T-helper 1 cell (primary cell): Measurements from ENCODE around the gene SLC7A6.

Source experiments
- DNase-seq, 5 donors: peaks; one replicate each; pipeline ENCODE4 v3.0.0-alpha.2; 2012 to 2020

SLC7A6 gene

DNA sequence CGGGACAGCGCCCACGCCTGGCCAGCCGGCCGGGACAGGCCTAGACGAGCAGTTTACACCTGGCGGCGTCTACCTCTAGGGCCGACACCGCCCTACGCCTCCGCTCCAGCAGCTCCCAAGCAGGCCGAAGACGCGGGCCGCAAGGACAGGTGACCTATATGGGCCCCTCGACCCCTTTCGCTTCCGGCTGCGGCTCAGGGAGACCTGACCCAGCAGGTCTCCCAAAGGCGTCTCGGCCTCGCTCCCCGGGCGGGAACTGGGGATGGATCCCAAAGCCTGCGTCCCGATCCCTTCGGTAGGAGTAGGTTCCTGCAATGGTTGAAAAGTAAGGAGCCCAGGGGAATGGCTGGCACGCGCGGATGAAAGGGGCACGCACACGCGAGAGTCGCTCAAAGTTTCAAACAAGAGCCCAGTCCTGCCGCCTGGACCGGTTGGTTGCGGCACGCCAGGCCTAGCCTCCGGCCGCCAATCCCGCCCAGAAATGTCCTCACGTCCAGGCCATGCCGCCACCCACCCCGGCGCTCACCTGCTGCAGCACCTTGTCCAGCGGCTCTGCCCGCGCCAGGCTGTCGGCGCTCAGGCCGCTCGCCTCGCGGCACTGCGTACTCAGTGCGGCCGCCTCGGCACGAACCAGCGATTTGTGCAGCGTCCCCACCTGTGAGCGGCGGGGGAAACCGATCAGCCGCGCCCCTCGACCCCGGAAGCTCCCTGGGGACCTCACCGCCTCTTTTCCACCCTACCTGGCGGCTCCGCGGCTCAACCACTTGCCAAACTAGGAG, 29.0 kb upstream of the SLC7A6 start:
- DNase-seq, result peak in 1 of 5 donors; percentile 16

DNA sequence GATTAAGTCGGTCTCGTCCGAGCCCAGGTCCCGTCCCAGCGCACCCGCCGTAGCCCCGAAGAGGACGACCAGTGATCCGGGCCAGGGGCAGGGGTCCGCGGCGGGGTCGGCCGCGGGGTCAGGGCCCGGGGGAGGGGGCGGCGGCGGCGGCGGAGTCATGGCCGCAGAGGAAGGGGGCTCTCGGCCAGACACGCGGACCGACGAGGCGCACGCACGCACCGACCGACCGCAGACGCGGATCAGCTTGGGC, 28.5 kb upstream of the SLC7A6 start, which contains the start of gene ESRP2:
TSS of gene ESRP2 (minus strand) at position 241 of the 250 bp plus-strand sequence. CDS start at position 159, 82 bp downstream.
- DNase-seq, result no peak

DNA sequence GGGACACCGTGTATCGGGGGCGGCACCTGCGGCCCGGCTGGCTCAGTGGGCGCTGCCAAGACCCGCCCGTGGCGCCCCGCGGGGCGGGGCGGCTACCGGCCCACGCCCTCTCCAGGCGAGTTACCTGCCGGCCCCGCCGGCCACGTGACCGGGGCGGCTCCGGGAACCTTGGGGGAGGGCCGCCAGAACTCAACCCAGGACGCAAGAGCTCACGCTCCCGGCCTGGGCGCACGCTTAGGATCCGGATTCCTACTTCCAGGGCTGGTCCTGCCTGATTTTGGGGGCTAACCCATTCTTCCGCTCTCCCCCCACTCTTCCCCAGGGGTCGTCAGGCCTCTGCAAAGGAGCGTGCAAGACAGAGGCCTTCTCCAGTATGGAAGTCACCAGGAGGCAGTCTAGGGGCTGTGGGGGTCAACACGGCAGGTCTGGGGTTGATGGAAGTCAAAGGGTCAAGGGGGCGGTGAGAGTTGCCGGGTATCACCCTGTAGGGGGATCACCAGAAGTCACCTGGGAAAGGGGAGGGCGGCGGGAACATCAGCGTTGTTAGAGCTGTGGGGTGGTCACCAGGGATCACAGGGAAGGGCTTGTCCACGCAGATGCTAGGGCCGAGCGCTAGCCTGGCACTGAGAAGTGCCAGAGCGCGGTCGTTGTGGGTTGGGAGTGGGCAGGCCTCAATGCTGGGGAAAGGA, 28.0 kb upstream of the SLC7A6 start:
- peak in 4 of 5 donors; percentile 39 to 63 (median 45) for DNase-seq

DNA sequence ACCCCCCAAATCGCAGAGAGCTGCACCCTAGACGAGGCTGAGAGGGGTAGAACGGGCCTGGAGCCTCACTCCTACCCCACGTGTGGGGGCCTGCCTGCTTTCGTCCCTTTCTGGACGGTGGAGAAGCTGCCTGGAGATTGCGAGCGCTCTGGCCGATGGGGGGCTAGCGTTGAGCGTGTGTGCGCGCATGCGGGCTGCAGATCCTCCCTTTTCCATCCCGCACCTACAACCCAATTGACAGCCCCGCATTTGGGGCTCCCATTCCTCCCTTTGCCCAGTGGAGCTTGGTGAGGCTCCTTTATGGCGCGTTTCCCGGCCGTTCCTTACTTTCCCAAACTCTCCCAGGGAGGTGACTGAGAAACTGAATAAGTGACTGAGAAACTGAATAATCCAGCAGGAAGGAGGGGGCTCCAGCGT, 27.5 kb upstream of the SLC7A6 start:
- DNase-seq, result no peak

DNA sequence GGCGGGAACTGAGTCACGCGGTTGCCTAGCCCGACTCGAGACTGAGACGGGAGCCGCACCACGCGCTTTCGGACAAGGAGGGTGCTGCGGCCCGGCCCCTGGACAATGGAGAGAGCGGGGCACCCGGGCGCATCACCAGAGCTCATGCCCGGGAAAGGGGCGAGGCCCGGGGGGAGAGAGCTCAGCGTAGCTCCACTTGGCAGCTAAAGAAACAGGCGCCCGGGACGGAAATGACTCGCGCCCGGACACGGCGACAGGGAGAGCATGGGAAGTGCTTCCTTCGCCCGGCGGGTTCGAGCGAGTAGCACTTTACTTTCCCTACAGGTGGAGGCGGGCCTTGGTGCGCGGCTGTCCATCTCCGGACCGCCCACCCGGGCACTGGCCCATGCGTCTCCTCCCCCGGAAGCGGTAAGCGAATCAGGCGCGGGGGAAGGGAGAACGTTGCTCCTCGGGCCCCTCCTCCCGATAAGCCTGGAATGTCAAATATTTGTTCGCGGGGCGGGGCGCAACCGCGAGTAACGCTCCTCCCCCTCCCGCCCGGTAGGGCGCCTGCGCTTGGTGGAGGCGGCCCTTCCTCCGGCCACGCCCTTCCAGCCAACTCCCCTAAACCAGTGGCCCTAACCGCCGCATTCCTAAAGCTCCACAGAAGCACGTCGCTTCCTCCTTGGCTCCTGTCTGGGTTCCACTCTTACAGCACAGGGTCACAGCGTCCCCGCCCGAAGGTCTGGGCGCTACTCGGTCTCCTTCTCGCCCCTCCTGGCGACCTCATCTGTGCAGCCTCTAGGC, 26.9 kb upstream of the SLC7A6 start:
- DNase-seq, result peak; percentile 78 to 89 (median 84)

DNA sequence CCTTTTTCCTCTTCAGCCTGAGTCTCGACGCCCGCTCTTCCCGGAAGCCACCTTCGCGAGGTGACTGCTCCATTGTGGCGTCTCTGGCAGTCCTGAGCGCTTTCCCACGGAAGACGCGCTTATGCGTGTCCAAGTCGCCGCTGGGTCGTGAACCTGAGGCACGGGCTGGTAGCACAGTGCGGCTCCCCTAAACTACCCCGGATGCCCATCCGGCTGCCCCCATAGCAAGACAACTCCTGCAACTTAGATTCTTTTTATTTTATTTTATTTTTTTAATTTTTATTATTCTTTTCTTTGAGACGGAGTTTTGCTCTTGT, 26.3 kb upstream of the SLC7A6 start:
- no peak for DNase-seq

DNA sequence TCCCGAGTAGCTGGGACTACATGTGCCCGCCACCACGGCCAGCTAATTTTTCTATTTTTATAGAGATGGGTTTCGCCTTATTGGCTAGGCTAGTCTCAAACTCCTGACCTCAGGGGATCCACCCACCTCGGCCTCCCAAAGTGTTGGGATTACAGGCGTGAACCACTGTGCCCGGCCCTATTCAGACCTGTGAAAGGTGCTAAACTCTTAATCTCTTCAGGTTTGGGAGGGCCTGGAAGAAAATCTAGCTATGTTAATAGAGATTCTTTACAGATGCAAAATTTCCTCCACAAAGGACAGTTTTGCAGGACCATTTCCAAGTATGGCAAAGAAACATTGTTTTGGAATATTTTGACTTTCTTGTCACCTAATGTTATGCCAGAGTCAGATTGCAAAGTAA, 22.2 kb upstream of the SLC7A6 start:
- no peak for DNase-seq

DNA sequence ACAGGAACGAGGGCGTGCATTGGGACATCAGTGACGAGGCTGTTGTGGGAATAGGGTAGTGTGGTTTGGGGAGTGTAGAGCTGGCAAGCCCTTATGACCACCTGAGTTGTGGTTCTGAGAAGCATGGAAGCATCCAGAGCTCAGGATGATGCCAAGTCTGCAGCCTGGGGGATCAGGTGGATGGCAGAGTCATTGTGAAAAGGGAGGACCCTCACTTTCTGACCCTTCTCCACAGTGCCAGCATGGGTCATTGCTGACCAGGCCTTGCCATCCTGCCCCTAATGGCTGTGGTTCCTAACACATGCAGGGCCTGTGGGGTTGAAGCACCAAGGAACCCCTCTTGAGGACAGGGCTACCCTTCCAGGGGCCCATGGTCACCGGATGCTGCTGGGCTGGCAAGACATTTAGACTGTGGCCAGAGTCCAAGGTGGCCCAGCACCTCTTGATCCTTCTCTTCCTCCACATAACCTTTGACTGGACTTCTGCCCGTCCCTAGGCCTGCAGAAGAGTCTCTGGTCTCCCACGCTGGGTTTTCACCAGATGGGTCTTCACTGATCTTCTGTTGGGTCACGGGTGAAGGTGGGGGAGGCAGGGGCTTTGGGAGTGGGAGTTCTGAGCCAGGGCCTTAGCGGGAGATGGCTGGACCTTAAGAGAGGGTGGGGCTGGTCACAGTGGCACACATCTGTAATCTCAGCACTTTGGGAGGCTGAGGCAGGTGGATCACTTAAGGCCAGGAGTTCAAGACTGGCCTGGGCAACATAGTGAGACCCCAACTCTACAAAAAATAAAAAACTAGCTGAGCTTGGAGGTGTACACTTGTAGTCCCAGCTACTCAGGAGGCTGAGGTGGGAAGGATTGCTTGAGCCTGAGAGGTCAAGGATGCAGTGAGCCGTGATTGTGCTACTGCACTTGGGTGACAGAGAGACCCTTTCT, 21.1 kb upstream of the SLC7A6 start:
- no peak for DNase-seq

DNA sequence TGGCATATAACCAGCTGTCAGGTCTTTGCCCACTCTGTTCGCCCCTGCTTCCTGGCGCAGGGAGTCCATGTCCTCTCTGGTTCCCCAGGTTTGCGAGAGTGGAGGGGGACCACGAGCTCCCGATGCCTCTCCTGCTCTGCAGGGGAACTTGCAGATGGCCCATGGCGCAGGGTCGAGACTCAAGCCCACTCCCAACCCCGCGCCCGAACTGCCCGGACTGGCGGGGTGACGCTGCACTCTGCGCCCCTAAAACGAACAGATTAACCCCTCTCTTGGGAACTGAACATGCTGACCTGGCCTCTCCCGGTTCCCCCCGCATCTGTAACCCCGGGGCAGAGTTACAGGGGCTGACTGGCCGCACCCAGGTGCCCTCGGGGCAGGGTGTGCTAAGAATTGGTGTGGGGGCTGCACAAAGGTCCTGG, 19.8 kb upstream of the SLC7A6 start:
- no peak for DNase-seq

DNA sequence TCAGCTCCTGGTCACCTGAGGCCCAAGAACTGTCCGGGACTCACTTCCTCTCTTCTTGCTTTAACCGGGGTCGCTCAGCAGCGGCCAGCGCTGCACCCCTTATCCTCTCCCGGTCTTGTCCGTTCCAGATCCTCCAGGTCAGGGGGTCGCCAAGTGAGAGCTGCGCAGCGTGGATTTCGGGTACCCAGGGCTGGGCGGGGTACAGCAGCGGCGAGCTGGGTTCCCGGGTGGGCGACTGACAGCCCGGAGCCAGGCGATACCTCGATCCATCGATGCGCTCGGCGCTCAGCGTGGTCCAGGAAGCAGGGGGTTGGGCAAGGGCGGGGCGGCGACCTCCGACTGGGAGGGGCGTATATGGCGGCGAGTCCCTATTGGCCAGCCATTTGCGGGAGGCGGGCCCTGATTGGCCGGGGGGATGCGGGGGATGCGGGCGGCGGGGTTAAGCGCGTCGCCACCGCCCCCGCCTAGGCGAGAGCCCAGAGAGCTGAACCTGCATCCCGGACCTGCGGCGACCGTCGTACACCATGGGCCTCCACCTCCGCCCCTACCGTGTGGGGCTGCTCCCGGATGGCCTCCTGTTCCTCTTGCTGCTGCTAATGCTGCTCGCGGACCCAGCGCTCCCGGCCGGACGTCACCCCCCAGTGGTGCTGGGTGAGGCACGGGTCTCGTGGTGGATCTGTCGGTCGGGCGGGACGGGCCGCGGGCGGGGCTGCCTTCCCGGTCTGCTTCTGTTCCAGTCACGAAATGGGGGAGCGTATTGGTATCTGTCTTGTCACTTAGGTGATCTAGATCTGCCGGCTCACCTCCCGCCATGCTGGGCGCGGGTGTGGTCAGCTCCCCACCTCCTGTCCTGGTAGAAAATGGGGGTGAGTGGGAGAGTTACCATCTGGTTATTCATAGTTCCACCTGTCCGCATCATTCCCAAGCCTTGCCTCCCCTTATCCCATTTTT, 19.1 kb upstream of the SLC7A6 start, which contains the start of gene PLA2G15:
TSS of gene PLA2G15 (plus strand) at position 471 of the 951 bp plus-strand sequence. CDS start at position 525, 54 bp downstream.
- peak; percentile 92 to 95 (median 95) for DNase-seq

DNA sequence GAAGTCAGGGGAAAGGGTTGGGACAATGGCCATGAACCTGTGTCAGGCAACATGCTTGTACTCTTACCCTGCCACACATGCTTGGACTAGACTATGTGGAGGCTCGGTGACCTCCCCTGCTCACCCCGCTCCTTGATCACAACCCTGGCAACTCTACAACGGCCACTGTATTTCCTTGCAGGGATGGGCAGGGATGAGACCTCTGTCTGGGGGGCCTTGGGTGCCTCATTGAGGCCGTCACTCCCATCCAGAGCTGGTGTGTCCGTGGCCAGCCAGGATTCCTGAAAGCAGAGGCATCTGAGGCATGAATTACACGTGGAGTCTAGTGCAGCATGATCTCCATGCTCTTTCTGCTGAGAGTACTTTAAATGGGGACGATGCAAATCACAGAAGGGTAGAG, 18.2 kb upstream of the SLC7A6 start:
- DNase-seq, result no peak

DNA sequence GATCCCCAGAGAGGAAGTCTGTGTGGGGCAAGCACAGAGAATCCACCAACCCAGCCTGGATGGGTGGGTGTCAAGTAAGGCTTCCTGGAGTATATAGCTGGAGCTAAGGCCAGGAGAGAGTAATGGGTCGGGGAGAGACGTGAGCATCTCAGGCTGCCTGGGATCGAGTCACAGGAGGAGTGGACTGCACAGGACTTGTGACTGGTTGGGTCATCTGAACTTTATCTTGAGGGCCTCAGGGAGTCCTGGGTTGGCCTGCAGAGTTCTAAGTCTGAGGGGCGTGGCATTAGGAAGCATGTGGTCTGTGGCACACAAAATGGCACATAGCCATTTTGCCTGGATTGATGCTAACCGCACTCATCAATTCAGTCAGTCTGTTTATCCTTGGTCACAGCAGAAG, 17.7 kb upstream of the SLC7A6 start:
- no peak for DNase-seq

DNA sequence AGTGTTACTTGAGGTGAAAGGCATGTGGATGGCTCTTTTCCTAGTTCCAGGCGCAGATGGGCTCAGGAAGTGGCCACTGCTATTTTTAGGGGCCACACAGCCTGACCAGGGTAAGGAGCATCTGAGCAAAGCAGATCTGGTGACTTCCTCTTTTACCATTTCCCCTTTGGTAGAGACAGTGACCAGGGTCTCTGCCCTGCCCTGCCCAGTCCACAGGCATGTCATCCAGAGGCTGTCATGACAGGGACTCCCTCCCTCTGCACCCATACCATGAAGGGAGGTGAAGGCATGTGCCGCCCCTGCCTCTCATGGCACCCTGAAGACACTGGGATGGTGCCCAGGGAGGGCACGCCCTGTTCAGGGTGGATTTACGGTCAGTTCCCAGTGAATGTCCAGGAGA, 16.9 kb upstream of the SLC7A6 start:
- DNase-seq, result no peak

DNA sequence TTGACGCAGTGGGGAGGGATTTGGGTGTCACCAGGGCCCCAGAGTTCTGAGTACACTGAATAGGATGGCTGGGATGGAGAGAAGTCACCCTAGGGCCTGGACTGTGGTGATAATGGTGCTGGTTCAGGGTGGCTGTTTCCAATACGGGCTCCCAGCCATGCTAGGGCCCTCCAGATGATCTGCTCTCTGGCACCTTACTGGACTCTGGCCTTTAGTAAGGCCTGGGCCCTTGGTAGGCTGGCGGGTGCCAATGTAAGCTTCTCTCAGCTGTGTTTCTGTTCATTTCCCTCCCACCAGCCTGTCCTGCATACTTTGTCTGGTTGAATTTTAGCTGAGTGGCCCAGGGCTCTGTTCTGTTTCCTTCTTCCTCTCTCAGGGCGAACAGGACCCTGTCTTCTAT, 16.4 kb upstream of the SLC7A6 start:
- no peak for DNase-seq

DNA sequence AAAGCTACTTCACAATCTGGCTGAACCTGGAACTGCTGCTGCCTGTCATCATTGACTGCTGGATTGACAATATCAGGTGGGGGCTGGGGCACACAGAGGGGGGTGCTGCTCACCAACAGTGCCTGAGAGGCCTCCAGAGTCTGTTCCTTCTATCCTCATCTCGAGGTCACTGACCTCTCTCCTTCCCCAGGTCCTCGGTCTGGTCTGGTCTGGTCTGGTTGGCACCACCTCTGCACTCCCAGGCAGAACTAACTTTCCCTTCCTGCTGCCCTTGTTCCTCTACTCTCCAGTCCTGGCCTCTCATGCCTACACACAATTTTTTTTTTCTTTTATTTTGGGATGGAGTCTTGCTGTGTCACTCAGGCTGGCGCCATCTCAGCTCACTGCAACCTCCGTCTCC, 15.0 kb upstream of the SLC7A6 start:
- no peak for DNase-seq

DNA sequence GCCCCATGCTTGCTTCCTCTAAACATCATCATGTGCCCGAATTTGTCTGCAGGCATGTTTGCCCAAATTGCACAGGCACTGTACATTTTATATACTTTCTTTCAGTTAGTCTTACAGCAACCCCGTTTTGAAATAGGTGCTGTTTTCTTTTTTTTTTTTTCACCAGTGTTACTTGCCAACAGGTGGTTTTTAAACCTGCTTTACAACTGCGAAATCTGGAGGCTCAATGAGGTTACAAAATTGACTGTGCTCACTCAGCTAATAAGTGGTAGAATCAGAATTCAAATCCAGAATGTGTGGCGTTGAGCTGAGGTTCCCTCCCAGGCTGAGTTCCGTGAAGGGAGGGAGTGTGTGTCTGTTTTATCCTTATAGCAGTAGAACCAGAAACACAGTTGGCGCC, 13.4 kb upstream of the SLC7A6 start:
- no peak for DNase-seq

DNA sequence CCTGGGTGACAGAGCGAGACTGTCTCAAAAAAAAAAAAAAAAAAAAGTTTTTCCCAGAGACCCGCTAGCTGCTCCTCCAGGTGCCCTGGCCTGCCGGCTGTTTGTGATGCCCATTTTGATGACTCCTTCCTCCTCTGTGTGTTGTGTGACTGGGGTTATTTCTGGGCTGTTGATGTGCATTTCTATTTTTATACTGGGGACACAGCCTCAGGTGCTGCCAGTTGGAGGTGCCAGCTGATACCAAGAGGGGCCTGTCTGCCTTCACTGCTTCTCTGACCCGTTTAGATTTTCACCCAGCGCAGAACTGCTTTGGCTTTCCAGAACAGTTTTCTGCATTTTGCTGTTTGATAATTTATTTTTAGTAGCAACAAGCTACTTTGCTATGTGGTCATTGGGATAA, 12.5 kb upstream of the SLC7A6 start:
- DNase-seq, result no peak

DNA sequence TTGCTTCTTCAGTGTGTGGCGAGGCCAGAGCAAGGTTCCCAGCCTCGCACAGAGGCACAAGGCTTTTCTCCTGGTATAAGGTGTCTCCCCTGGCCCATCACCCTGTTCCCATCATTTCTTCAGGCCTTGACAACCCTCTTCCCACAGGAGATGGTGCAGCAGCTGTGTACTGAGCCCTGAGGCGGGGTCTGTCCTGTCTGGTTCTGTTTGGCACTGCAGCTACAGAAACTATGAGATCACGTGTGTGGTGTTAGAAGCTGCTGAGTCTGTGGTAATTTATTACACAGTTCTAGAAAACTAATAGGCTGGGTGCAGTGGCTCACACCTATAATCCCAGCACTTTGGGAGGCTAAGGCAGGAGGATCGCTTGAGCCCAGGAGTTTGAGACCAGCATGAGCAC, 11.9 kb upstream of the SLC7A6 start:
- DNase-seq, result no peak

DNA sequence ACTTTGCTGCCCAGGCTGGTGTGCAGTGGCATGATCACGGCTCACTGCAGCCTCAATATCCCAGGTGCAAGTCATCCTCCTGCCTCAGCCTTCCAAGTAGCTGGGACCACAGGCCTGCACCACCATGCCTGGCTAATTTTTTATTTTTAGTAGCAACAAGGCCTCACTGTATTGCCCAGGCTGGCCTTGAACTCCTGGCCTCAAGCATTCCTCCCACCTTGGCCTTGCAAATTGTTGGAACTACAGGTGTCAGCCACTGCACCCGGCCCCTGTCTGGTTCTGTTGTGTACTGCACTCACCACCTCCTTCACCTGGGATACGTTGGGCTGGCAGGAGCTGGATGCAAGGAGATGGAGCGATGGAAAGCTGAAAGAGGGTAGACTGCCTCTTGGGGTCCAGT, 10.6 kb upstream of the SLC7A6 start:
- DNase-seq, result no peak

DNA sequence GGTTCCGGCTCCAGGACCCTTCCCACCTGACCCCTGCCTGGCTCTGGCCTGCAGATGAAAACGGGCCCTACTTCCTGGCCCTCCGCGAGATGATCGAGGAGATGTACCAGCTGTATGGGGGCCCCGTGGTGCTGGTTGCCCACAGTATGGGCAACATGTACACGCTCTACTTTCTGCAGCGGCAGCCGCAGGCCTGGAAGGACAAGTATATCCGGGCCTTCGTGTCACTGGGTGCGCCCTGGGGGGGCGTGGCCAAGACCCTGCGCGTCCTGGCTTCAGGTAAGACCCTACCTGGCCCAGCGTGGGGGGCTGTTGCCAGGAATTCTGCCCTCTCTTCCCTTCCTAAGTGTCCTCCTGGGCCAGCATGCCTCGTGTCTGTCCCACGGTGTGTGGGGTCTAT, 8.6 kb upstream of the SLC7A6 start:
- no peak for DNase-seq

DNA sequence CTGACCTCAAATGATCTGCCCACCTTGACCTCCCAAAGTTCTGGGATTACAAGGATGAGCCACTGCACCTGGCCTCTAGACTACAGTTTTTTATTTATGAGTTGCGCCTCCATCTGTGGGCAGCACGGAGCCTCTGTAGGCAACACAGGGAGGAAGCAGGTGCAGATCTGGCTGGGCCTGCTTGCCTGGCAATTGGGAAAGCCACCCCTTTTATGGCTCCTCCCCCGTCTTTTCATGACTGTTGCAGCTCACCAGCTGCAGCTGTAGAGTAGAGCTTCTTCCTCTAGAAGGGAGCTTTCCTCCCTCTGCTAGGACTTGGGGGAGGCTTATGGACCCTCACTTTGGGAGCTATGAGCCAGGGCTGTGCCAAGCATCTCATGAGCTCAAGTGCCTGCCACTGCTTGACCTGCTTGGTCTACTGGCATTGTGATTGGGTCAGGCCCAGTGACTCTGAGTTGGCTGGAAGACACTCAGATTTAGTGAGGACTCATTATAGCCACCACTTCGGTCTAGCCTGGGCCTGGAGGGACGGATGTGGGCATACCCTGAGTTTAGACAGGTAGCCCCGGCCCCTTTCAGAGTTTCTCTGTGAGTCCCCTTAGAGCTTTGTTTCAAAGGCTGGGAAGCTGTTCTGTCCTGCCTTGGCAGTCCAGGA, 6.9 kb upstream of the SLC7A6 start:
- no peak for DNase-seq
